GM18907 (cell line): Measurements from ENCODE around the gene ZNF607.
"Not testable (repeated sequence)": the region's sequence is repeated elsewhere in the genome, so short reads cannot be mapped to it uniquely, and the experiment has no call there.

Source experiments
- ATAC-seq: cut with Tn5 transposase; IDR thresholded peaks from one replicate; pipeline ENCODE4 v1.9.1; 2021; ENCODE audit warnings: mild to moderate bottlenecking, moderate library complexity; ENCODE audit not compliant: unreplicated experiment

The ZNF607 gene

GRCh38 chr19:37719111-37719926, at the start of gene ZNF607:
Gene ZNF607, minus strand, starts transcription at chr19:37719761. Its CDS starts 8,143 bp downstream, at chr19:37711618.
- ATAC-seq, result peak; percentile 94

GRCh38 chr19:37763488-37763887, 43.9 kb upstream of the ZNF607 start:
- no peak for ATAC-seq

GRCh38 chr19:37757683-37758082, 38.1 kb upstream of the ZNF607 start:
- not testable (repeated sequence) for ATAC-seq

- no peak for ATAC-seq
These were observed 18.8 kb upstream of the ZNF607 start for GRCh38 chr19:37738371-37738770.

DNA sequence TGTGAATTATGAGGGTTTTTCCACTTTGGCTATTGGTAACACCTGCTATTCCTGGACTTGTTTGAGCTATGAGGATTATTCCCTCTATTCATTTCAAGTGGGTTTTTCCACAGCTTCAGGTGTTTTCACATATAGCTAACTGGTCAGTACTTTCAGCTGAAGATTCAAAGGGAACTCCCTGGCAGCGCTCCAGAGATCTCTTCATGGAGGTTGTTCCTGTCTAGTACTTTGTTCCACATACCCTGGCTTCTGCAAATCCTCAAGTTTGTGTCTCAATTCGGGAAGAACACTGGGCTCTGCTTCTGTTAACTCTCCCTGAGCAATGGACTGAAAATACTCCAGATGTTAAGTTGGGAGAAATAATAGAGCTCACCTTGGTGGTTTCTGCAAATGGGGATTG, 5.6 kb upstream of the ZNF607 start:
- no peak for ATAC-seq

DNA sequence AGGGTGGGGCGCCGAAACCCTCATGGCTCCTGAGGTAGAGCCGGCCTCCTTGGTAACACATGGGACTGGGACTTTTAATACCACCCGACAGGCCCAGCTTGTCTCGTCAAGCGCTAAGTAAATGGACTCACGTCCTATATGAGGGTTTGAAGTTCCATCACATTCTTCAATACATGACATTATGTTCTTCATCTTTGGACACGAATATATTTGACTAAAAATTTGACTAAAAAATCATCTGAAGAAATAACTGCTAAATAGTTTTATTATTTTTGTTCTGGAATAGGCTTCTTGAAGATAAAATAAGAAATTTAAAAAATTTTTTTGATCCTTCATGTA, 335 bp upstream of the ZNF607 start:
- ATAC-seq, result no peak

DNA sequence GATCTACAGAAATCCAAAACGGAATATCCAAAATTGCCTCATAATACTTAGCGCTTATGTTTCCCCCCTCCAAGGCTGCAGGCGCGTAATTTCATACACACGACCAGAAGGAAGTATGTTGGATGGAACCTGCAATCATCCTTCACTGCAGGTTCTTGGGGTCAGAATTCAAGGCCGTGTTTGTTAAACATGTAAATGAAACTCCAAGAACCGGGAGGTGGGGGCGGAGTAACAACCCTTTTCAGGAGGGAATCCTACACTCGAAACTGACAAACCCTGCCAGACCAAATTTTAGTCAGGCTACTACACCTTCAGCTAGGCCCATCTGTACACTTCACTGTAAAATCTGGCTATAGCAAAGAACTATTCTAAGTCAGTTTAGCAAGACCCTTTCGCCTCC, 1.3 kb downstream of the ZNF607 start:
- no peak for ATAC-seq

GRCh38 chr19:37716140-37716539, 3.4 kb downstream of the ZNF607 start:
- no peak for ATAC-seq

GRCh38 chr19:37706052-37706605, 13.4 kb downstream of the ZNF607 start:
- no peak for ATAC-seq

DNA sequence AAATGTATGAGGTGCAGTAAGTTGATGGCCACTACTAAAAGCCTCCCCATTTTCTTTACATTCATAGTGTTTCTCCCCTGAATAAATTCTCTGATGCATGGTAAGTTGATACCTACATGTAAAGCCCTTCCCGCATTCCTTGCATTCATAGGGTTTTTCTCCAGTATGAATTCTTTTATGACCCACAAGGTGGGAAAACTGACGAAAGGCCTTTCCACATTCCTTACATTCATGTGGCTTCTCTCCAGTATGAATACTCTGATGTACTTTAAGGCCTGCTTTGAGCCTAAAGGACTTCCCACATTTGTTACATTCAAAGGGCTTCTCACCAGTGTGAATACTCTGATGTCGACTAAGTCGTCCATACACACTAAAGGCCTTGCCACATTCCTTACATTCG, 20.5 kb downstream of the ZNF607 start:
- no peak for ATAC-seq

- no peak for ATAC-seq
These were observed 21.3 kb downstream of the ZNF607 start for GRCh38 chr19:37698216-37698615.

DNA sequence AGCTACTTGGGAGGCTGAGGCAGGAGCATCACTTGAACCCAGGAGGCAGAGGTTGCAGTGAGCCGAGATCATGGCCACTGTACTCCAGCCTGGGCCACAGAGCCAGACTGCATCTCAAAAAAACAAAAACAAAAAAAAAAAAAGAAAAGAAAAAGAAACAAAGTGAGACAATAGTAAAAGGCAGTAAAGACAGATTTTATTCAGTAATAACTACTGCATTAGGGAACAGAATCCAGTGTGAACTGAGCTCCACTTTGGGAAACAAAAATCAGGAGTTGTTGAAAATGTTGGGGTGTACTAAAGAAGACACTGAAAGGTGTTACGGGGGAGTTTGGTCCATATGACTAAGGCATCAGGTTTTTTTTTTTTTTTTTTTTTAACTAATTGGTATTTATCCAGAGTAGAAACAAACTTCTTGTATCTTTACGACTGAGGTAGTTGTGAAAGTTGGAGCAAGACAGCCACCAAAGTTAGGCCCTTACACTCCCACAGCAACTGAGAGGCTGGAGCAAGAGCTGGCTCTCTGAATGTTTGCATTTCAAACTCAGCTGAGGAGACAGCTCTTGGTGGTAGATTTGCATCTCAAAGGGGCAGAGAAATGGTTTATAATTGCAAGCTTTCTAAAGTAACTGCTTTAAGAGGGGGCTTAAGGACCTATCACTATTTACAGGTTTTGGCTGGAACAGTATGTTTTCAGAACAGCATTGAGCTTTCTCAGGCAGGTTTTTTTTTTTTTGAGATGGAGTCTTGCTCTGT, 24.2 kb downstream of the ZNF607 start:
- ATAC-seq, result no peak

GRCh38 chr19:37692956-37693620, 26.5 kb downstream of the ZNF607 start:
- no peak for ATAC-seq

DNA sequence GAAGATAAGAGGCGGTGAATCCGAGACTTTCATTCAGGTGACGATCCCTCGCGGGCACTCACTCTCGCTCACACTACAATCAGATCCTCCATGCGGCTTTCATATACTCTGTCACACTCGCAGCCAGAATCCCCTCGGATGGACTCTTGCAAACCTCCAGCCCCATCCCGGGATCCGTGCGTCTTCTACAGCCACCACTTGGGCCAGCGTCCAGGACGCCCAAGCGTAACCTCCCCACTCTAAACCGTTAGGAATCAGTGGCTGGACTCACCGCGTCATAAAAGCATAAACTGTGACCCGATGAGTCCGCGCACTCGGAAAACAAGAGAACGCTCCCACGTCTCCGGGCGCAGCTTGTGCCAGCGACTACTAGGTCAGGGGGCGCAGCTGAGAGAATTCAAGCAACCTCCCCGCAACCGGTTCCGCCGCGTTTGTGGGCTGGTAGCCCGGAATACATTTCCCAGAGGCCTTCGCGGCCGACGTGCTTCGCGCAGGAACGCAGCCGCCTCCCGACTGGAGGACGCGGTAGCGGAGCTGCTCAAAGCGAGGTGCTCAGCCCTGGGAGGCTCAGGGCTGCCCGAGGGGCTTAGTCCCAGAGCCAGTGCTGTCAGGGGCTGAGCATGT, 27.6 kb downstream of the ZNF607 start:
- ATAC-seq, result no peak

GRCh38 chr19:37683520-37683919, 36.0 kb downstream of the ZNF607 start:
- ATAC-seq, result no peak

DNA sequence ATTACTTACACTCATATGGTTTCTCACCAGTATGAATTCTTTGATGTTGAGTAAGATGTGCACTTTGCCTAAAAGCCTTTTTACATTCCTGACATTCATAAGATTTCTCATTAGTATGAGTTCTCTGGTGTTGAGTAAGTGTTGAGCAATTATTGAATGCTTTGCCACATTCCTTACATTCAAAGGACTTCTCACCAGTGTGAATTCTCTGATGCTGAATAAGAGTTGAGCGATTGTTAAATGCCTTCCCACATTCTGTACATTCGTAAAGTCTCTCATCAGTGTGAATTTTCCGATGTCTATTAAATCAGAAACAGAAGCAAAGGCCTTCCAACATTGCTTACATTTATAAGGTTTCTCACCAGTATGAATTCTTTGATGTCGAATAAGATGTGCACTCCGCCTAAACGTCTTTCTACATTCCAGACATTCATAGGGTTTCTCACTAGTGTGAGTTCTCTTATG, 50.1 kb downstream of the ZNF607 start:
- ATAC-seq, result no peak

DNA sequence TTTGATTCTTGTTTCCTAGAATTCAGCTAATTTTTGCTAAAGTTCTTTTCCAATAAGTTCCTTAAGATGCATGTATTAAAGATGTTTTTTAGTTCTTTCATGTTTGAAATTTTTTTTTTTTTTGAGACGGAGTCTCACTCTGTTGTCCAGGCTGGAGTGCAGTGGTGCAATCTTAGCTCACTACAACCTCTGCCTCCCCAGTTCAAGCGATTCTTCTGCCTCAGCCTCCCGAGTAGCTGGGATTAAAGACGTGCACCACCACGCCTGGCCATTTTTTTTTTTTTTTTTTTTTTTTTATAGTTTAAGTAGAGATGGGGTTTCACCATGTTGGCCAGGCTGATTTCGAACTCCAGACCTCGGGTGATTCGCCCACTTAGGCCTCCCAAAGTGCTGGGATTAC, 62.4 kb downstream of the ZNF607 start:
- ATAC-seq, result not testable (repeated sequence)

DNA sequence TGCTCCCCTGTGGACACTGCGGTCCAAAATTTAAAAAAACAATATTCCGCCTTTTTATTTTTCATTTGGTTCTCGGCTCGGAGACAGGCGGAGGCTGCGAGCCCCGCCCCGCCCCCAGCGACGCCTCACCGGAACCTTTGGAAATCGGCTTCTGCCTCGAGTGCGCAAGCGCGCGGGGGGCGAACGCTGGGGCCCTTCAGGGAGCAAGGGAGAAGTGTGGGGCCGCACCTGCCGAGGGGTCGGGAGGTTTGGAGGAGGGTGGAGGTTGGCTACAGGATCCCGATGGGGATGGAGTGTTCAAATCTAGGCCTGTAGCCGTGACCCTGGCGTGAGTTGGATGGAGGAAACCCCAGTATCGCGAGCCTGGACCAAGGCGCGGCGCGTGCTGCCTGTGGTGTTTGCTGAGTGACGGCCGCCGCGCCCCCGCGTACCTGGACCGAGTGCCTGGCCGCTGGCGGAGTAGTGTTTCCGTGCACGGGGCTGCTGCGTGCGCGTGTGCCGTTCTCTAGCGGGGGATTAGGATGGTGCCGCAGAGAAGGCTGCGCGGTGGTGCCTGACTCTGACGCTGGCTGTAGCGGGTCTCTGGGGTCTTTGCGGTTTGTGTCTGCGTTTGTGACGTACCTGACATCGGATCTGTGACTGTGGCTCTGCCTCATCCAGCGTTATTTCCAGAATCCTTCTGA, 63.7 kb downstream of the ZNF607 start:
- ATAC-seq, result peak; percentile 55

- peak; percentile 59 for ATAC-seq
These were observed 64.3 kb downstream of the ZNF607 start, which contains the start of gene ZFP30 for GRCh38 chr19:37655301-37655688. Gene ZFP30, minus strand, starts transcription at chr19:37655465. Its CDS starts 7,643 bp downstream, at chr19:37647822.

GRCh38 chr19:37654629-37655300, 64.8 kb downstream of the ZNF607 start:
- ATAC-seq, result peak; percentile 49
